ENCODE data around the gene B3GAT1.
A peak's percentile ranks its signal among the peaks of the same experiment; 100 is the strongest.

The B3GAT1 gene

DNA sequence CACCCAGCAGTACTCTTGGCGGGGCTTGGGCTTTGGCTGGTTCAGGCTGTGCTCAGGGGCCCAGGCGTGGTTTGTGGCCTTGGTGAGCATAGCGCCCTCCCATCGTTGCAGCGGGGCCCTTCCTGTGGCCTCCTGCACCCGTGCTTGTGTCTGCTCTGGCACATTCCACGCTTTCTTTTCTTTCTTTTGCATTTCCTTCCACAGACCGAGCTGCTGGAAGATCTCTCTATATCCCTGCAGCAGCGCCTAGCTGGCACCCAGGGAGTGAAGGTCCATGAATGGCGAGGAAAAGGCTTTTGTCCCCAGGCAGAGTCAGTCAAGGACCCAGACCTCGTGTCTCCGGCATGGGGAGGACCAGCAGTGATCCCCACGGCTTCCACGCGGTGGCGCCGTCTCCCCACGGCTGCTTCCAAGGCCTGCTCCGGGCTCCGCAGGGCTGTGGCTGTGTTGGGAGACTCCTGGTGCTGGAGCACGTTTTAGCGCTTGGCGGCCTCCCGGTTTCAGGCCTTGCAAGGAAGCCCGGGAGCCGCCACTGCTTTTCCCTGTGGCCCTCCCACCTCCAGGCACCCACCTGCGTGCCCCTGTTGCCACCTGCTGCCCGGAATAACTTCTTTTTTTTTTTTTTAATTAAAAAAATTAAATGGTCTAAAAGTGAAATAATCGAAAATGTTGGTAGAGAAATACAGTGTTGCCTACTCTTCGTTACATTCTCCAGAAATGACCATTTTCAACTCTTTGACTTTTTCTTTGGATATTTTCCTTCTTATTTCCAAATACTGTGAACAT, 51.8 kb downstream of the B3GAT1 start:
- Histone ChIP-seq H3K9ac (ENCODE audit: low read length in 2 of 2) (no peak overlapping the region), H3K9me3 (ENCODE audit: control insufficient read depth in 2 of 2, low read length in 2 of 2) (no peaks in the 10 kb centered on the region), H3K36me3 (ENCODE audit: control insufficient read depth in 2 of 2, insufficient read depth in 2 of 2, low read length in 2 of 2) (no peaks in the 10 kb centered on the region), H3K4me1 (ENCODE audit: control insufficient read depth, insufficient read depth, low read length) (no peaks in the 10 kb centered on the region), H3K27ac (ENCODE audit: low read length) (no peak overlapping the region), H3K4me3 (ENCODE audit: low read length in 2 of 2) (no peak overlapping the region), H3K27me3 (ENCODE audit: control insufficient read depth in 1 of 2, insufficient read depth in 2 of 2, low read length in 2 of 2) (peaks cover 0 to 2% of the 10 kb centered on the region in 2 donors)

DNA sequence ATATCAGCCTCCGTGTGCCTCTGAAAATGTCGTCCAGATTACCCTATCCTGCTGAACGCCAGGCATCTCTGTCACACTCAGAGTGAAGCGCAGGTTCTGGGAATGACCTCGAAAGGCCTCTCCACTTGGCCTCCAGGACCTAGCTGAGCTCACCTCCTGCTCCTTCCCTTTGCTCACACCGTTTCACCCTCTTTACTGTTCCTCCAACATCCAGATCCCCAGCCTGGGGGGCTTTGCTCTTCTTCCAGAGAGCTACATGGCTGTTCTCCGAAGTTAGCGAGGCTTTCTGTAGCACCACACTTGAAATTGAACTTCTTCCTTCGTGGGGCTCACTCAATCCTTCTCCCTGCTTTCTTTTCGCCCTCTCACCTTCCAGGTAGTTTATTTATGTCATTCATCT, 52.4 kb downstream of the B3GAT1 start:
- H3K9me3 ChIP-seq (ENCODE audit: control insufficient read depth in 2 of 2, low read length in 2 of 2) = no peaks in the 10 kb centered on the region
- no peaks in the 10 kb centered on the region for H3K4me1 ChIP-seq (ENCODE audit: control insufficient read depth, insufficient read depth, low read length)
- H3K9ac ChIP-seq (ENCODE audit: low read length in 2 of 2) = no peak overlapping the region
- H3K36me3 ChIP-seq (ENCODE audit: control insufficient read depth in 2 of 2, insufficient read depth in 2 of 2, low read length in 2 of 2) = no peaks in the 10 kb centered on the region
- H3K27ac ChIP-seq (ENCODE audit: low read length) = no peak overlapping the region
- H3K27me3 ChIP-seq (ENCODE audit: control insufficient read depth in 1 of 2, insufficient read depth in 2 of 2, low read length in 2 of 2) = no peaks in the 10 kb centered on the region
- H3K4me3 ChIP-seq (ENCODE audit: low read length in 2 of 2) = no peak overlapping the region

DNA sequence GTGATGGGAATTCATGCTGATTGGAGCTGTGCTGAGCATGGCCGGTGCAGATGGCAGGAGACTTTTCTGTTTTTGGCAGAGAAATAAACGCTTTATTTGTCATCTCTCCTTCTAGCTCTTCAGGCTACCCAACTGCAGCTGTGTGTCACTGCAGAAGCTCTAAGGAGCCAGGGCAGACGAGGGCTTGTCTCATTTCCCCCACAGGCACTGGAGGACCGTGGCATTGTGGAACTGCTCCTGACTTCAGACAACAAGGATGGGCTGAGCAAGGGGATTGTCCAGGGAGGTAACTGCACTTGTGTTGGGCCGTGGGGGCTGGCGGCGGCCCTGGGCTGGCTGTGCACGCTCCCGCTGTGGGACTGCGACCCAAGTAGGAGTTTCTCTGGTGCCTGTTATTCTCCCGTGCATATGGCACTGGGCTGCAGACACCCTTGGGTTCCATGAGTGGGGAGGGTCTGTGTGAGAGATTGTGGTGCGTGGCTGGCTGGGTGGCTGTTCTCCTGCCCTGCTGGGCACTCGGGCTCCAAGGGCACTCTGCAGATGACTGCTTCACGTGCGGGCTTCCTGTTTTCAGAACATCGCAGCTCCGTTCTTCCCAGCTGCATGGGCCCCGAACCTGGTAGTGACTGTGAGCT, 53.1 kb downstream of the B3GAT1 start:
- Histone ChIP-seq H3K4me3 (ENCODE audit: low read length in 2 of 2) (no peak overlapping the region), H3K9me3 (ENCODE audit: control insufficient read depth in 2 of 2, low read length in 2 of 2) (no peaks in the 10 kb centered on the region), H3K4me1 (ENCODE audit: control insufficient read depth, insufficient read depth, low read length) (no peaks in the 10 kb centered on the region), H3K27ac (ENCODE audit: low read length) (no peak overlapping the region), H3K36me3 (ENCODE audit: control insufficient read depth in 2 of 2, insufficient read depth in 2 of 2, low read length in 2 of 2) (no peaks in the 10 kb centered on the region), H3K9ac (ENCODE audit: low read length in 2 of 2) (no peak overlapping the region), H3K27me3 (ENCODE audit: control insufficient read depth in 1 of 2, insufficient read depth in 2 of 2, low read length in 2 of 2) (no peaks in the 10 kb centered on the region)

DNA sequence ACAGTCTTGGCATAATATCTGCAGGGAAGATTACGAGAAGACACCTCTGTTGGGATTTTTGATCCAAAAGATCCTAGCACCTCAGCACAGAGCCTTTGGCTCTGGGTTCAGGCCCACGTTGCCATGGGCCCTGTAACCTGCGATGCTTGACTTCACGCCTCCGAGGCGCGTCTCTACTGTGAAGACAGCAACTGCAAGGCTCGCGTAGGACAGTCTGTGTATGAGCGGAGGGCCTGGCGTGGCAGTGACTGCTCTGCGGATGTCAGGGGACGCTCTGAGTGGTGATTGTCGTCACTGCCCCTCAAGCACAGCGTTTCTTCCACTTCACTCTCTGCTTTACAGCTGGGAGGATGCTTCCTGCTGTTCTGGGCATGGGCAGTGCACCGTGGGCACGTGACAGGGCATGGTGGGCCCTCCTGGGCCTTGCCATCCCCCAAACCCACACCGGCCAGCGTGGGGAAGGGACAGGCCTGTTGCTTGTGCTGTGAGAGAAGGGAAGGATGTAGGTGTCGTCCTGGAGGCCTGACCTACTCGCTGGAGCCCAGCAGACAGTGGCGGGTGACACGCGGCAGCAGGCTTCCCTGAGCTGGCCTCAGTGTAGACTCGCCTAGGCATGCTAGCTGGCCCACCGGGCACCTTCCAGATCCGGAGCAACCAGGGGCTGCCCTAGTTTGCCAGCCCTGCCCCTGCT, 53.7 kb downstream of the B3GAT1 start:
- H3K9ac ChIP-seq (ENCODE audit: low read length in 2 of 2) = no peak overlapping the region
- H3K27ac ChIP-seq (ENCODE audit: low read length) = no peak overlapping the region
- H3K9me3 ChIP-seq (ENCODE audit: control insufficient read depth in 2 of 2, low read length in 2 of 2) = no peaks in the 10 kb centered on the region
- no peaks in the 10 kb centered on the region for H3K36me3 ChIP-seq (ENCODE audit: control insufficient read depth in 2 of 2, insufficient read depth in 2 of 2, low read length in 2 of 2)
- H3K27me3 ChIP-seq (ENCODE audit: control insufficient read depth in 1 of 2, insufficient read depth in 2 of 2, low read length in 2 of 2) = no peaks in the 10 kb centered on the region
- no peak overlapping the region for H3K4me3 ChIP-seq (ENCODE audit: low read length in 2 of 2)
- H3K4me1 ChIP-seq (ENCODE audit: control insufficient read depth, insufficient read depth, low read length) = no peaks in the 10 kb centered on the region

DNA sequence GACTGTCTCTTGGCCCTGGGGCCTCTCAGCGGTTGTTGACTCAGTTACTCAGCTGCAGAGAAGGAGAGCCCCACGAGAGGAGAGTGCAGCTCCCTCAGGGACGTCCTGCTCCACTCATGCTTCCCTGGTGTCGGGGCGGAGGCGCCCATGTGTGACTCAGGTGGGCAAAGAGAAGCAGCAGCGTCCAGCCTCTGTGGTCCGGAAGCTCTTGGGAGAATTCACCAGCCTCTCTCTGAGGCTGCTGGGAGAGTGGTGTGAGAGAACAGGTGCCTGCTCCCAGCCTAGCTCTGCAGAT, 54.5 kb downstream of the B3GAT1 start:
- no peaks in the 10 kb centered on the region for H3K36me3 ChIP-seq (ENCODE audit: control insufficient read depth in 2 of 2, insufficient read depth in 2 of 2, low read length in 2 of 2)
- H3K27ac ChIP-seq (ENCODE audit: low read length) = no peak overlapping the region
- H3K9me3 ChIP-seq (ENCODE audit: control insufficient read depth in 2 of 2, low read length in 2 of 2) = no peaks in the 10 kb centered on the region
- H3K27me3 ChIP-seq (ENCODE audit: control insufficient read depth in 1 of 2, insufficient read depth in 2 of 2, low read length in 2 of 2) = no peaks in the 10 kb centered on the region
- H3K4me1 ChIP-seq (ENCODE audit: control insufficient read depth, insufficient read depth, low read length) = no peaks in the 10 kb centered on the region
- no peak overlapping the region for H3K4me3 ChIP-seq (ENCODE audit: low read length in 2 of 2)
- no peak overlapping the region for H3K9ac ChIP-seq (ENCODE audit: low read length in 2 of 2)

DNA sequence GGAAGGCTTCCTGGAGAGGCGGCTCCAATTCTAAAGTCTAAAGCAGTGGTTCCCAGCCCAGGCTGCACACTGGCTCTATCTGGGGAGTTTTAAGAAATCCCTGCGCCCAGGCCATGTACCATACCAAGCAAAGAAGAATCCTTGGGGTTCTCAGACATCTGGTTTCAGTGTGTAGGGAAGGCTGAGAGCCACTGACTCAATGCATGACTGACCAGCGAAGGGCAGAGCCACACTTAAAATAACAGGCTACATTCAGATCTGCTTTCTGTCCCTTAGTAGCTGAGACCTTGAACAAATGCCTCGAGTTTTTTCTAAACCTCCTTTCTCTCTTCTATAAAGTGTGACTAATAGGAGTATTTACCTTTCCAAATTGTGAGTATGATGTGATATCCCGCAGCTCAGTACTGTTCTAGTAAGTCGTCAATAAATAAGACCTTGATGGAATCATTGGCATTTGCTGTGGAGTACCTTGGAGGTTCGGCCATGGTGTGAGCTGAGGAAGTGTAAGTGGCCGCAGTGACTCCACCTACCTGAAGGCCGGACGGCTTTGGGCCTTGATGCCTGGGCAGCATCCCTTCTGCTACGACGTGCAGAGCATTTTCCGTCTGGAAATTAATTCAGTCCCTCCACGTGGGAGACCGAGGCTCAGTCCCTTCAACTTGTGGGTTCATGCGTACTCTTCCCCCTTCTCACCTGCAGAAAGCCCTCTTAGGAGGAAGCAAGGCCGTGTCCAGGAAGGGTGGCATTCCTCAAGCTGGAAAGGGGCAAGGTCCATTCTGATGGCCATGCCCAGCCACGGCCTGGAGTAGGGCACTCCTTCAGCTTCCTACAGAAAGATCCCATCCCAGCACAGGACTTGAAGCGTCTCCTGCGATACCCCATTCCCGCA, 55.1 kb downstream of the B3GAT1 start:
- no peak overlapping the region for H3K27ac ChIP-seq (ENCODE audit: low read length)
- no peaks in the 10 kb centered on the region for H3K27me3 ChIP-seq (ENCODE audit: control insufficient read depth in 1 of 2, insufficient read depth in 2 of 2, low read length in 2 of 2)
- no peaks in the 10 kb centered on the region for H3K36me3 ChIP-seq (ENCODE audit: control insufficient read depth in 2 of 2, insufficient read depth in 2 of 2, low read length in 2 of 2)
- H3K9me3 ChIP-seq (ENCODE audit: control insufficient read depth in 2 of 2, low read length in 2 of 2) = no peaks in the 10 kb centered on the region
- no peak overlapping the region for H3K9ac ChIP-seq (ENCODE audit: low read length in 2 of 2)
- H3K4me1 ChIP-seq (ENCODE audit: control insufficient read depth, insufficient read depth, low read length) = no peaks in the 10 kb centered on the region
- no peak overlapping the region for H3K4me3 ChIP-seq (ENCODE audit: low read length in 2 of 2)

DNA sequence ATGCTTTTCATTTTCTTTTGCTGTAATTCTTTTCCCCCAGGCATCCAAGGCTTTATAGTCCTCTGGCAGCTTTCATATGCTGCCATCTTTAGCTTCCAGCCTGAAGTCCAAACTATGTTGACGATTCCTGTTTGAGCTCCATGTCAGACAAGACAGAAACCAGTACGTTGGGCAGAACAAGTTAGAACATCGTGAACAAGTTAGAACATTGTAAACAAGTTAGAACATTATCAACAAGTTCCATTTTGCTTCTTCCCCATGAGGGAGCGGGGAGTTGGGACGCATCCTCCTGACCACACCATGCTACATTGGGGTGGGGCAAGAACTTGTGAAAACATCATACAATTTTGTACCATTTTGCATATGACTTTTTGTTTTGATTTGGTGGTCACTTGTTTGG, 56.4 kb downstream of the B3GAT1 start:
- no peaks in the 10 kb centered on the region for H3K4me1 ChIP-seq (ENCODE audit: control insufficient read depth, insufficient read depth, low read length)
- H3K27me3 ChIP-seq (ENCODE audit: control insufficient read depth in 1 of 2, insufficient read depth in 2 of 2, low read length in 2 of 2) = no peaks in the 10 kb centered on the region
- no peak overlapping the region for H3K4me3 ChIP-seq (ENCODE audit: low read length in 2 of 2)
- H3K9ac ChIP-seq (ENCODE audit: low read length in 2 of 2) = no peak overlapping the region
- H3K9me3 ChIP-seq (ENCODE audit: control insufficient read depth in 2 of 2, low read length in 2 of 2) = no peaks in the 10 kb centered on the region
- no peaks in the 10 kb centered on the region for H3K36me3 ChIP-seq (ENCODE audit: control insufficient read depth in 2 of 2, insufficient read depth in 2 of 2, low read length in 2 of 2)
- peak overlapping the region; percentile 41 for H3K27ac ChIP-seq (ENCODE audit: low read length)

DNA sequence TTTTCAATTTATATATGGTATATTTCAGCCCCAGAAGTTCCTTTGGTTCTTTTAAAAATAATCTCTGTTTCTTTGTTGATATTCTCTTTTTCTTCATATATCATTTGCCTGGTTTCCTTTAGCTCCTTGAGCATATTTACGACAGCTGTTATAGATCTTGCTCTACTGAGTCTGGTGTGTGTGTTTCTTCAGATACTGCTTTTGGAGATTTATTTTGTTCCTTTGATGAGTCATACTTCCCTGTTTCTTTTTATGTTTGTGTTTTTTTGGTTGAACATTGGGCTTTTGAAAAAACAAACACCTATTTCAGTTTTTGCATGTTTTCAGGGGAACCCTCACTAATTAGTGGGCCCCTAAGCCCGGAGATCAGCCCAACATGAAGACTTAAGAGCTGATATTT, 56.9 kb downstream of the B3GAT1 start:
- Histone ChIP-seq H3K27me3 (ENCODE audit: control insufficient read depth in 1 of 2, insufficient read depth in 2 of 2, low read length in 2 of 2) (no peaks in the 10 kb centered on the region), H3K36me3 (ENCODE audit: control insufficient read depth in 2 of 2, insufficient read depth in 2 of 2, low read length in 2 of 2) (no peaks in the 10 kb centered on the region), H3K4me3 (ENCODE audit: low read length in 2 of 2) (no peak overlapping the region), H3K9ac (ENCODE audit: low read length in 2 of 2) (no peak overlapping the region), H3K27ac (ENCODE audit: low read length) (no peak overlapping the region), H3K9me3 (ENCODE audit: control insufficient read depth in 2 of 2, low read length in 2 of 2) (no peaks in the 10 kb centered on the region), H3K4me1 (ENCODE audit: control insufficient read depth, insufficient read depth, low read length) (no peaks in the 10 kb centered on the region)

DNA sequence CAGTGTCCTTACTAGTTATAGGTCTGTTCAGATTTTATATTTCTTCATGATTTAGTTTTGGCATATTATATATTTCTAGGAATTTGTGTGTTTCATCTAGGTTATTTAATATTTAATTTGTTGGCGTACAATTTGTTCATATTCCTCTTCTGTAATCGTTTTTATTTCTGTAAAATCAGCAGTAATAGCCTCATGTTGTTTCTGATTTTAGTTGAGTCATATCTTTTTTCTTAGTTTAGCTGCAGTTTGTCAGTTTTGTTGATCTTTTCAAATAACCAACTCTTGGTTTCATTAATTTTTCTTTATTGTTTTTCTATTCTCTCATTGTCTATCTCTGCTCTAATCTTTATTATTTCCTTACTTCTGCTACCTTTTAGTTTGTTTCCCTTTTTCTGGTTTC, 59.9 kb downstream of the B3GAT1 start:
- Histone ChIP-seq H3K9me3 (ENCODE audit: control insufficient read depth in 2 of 2, low read length in 2 of 2) (no peaks in the 10 kb centered on the region), H3K27ac (ENCODE audit: low read length) (no peak overlapping the region), H3K4me1 (ENCODE audit: control insufficient read depth, insufficient read depth, low read length) (no peaks in the 10 kb centered on the region), H3K36me3 (ENCODE audit: control insufficient read depth in 2 of 2, insufficient read depth in 2 of 2, low read length in 2 of 2) (peaks cover 0 to 2% of the 10 kb centered on the region in 2 donors), H3K27me3 (ENCODE audit: control insufficient read depth in 1 of 2, insufficient read depth in 2 of 2, low read length in 2 of 2) (no peaks in the 10 kb centered on the region), H3K9ac (ENCODE audit: low read length in 2 of 2) (no peak overlapping the region), H3K4me3 (ENCODE audit: low read length in 2 of 2) (no peak overlapping the region)

DNA sequence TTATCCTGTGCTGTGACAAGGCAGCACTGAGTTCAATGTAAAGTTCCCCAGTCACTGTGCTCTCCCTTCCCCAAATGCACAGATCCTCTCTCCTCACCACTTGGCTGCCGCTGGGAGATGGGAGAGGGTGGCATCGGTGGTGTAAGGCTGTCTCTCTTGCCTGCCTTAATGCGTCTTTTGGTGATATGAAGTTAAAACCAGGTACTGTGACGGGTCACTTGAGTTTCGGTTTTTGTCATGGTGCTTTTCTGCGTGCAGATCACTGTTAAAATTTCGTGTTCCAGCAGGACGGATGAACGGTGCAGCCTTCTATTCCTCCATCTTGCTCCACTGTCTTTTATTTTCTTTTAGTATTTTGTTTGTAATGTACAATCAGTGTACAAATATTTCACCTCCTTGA, 61.7 kb downstream of the B3GAT1 start:
- no peaks in the 10 kb centered on the region for H3K9me3 ChIP-seq (ENCODE audit: control insufficient read depth in 2 of 2, low read length in 2 of 2)
- no peaks in the 10 kb centered on the region for H3K4me1 ChIP-seq (ENCODE audit: control insufficient read depth, insufficient read depth, low read length)
- peaks cover 0 to 2% of the 10 kb centered on the region in 2 donors for H3K36me3 ChIP-seq (ENCODE audit: control insufficient read depth in 2 of 2, insufficient read depth in 2 of 2, low read length in 2 of 2)
- no peak overlapping the region for H3K27ac ChIP-seq (ENCODE audit: low read length)
- no peaks in the 10 kb centered on the region for H3K27me3 ChIP-seq (ENCODE audit: control insufficient read depth in 1 of 2, insufficient read depth in 2 of 2, low read length in 2 of 2)
- H3K4me3 ChIP-seq (ENCODE audit: low read length in 2 of 2) = no peak overlapping the region
- no peak overlapping the region for H3K9ac ChIP-seq (ENCODE audit: low read length in 2 of 2)
